Measurements from ENCODE around the gene APBB3. TPM values are rescaled to one million over a fixed set of nuclear protein-coding genes. Genes with fewer than 3 reads are reported as not detected.
A peak's percentile ranks its signal among the peaks of the same experiment; 100 is the strongest.

The APBB3 gene
- total RNA-seq, 1 donor from 2014 or later, result 16.7 TPM

- DNase-seq (ENCODE audit: extremely low spot score in 2 of 2), result no peak
- no peak for TF ChIP-seq CTCF (IDR thresholded peaks at IDR 0.05)
- TF ChIP-seq POLR2A (IDR thresholded peaks at IDR 0.05), result no peak
- TF ChIP-seq POLR2AphosphoS5 (IDR thresholded peaks at IDR 0.05; ENCODE audit: insufficient read depth in 1 of 2, low read depth in 1 of 2), result no peak
- Histone ChIP-seq H3K27ac (peak overlapping the region; percentile 94), H3K4me3 (peak overlapping the region; percentile 82 to 89), H3K27me3 (no peaks in the 10 kb centered on the region), H3K9me3 (no peaks in the 10 kb centered on the region), H3K4me1 (peaks cover 53% of the 10 kb centered on the region), H3K36me3 (peaks cover 0 to 26% of the 10 kb centered on the region in 2 donors)
- intact Hi-C loops (cut with DNase I), result loop anchor here (10.0 kb wide), 1 partner anchor 71 kb away; the partner anchor contains the start of genes CD14 and TMCO6
Measured at GRCh38 chr5:140563596-140563995, 802 bp downstream of the APBB3 start.

- H3K36me3 ChIP-seq, result peaks cover 0 to 17% of the 10 kb centered on the region in 2 donors
- H3K4me3 ChIP-seq, result no peak overlapping the region
- no peak for DNase-seq (ENCODE audit: extremely low spot score in 2 of 2)
- H3K4me1 ChIP-seq, result peaks cover 48% of the 10 kb centered on the region
- H3K27ac ChIP-seq, result no peak overlapping the region
- TF ChIP-seq POLR2A (IDR thresholded peaks at IDR 0.05) (no peak), CTCF (IDR thresholded peaks at IDR 0.05) (no peak), POLR2AphosphoS5 (IDR thresholded peaks at IDR 0.05; ENCODE audit: insufficient read depth in 1 of 2, low read depth in 1 of 2) (no peak)
- no peaks in the 10 kb centered on the region for H3K9me3 ChIP-seq
- no peaks in the 10 kb centered on the region for H3K27me3 ChIP-seq
- intact Hi-C loops (cut with DNase I), result loop anchor here (10.0 kb wide), 1 partner anchor 73 kb away; the partner anchor contains the start of genes CD14 and TMCO6
Measured at GRCh38 chr5:140561753-140562523, 2.5 kb downstream of the APBB3 start.

- DNase-seq (ENCODE audit: extremely low spot score in 2 of 2), result no peak
- no peak overlapping the region for H3K4me3 ChIP-seq
- TF ChIP-seq POLR2AphosphoS5 (IDR thresholded peaks at IDR 0.05; ENCODE audit: insufficient read depth in 1 of 2, low read depth in 1 of 2) (no peak), CTCF (IDR thresholded peaks at IDR 0.05) (no peak), POLR2A (IDR thresholded peaks at IDR 0.05) (no peak)
- H3K4me1 ChIP-seq, result peaks cover 45% of the 10 kb centered on the region
- no peaks in the 10 kb centered on the region for H3K27me3 ChIP-seq
- H3K27ac ChIP-seq, result no peak overlapping the region
- peaks cover 0 to 12% of the 10 kb centered on the region in 2 donors for H3K36me3 ChIP-seq
- intact Hi-C loops (cut with DNase I), result loop anchor here (10.0 kb wide), 1 partner anchor 75 kb away; the partner anchor contains the start of genes CD14 and TMCO6
- no peaks in the 10 kb centered on the region for H3K9me3 ChIP-seq
Measured at GRCh38 chr5:140560227-140560626, 4.2 kb downstream of the APBB3 start.

GRCh38 chr5:140558542-140558941 lies 5.9 kb downstream of the APBB3 start:
- Histone ChIP-seq H3K9me3 (no peaks in the 10 kb centered on the region), H3K4me3 (no peak overlapping the region), H3K27me3 (no peaks in the 10 kb centered on the region), H3K27ac (no peak overlapping the region), H3K4me1 (peaks cover 47% of the 10 kb centered on the region), H3K36me3 (peaks cover 0 to 12% of the 10 kb centered on the region in 2 donors)
- TF ChIP-seq POLR2A (IDR thresholded peaks at IDR 0.05) (no peak), POLR2AphosphoS5 (IDR thresholded peaks at IDR 0.05; ENCODE audit: insufficient read depth in 1 of 2, low read depth in 1 of 2) (no peak), CTCF (IDR thresholded peaks at IDR 0.05) (no peak)
- DNase-seq (ENCODE audit: extremely low spot score in 2 of 2), result no peak
- intact Hi-C loops (cut with DNase I), result no loop called here

GRCh38 chr5:140557965-140558364 lies 6.4 kb downstream of the APBB3 start:
- DNase-seq (ENCODE audit: extremely low spot score in 2 of 2), result no peak
- Histone ChIP-seq H3K4me1 (peaks cover 41% of the 10 kb centered on the region), H3K36me3 (peaks cover 0 to 12% of the 10 kb centered on the region in 2 donors), H3K27me3 (no peaks in the 10 kb centered on the region), H3K4me3 (no peak overlapping the region), H3K9me3 (no peaks in the 10 kb centered on the region), H3K27ac (peak overlapping the region; percentile 79)
- no peak for TF ChIP-seq POLR2AphosphoS5 (IDR thresholded peaks at IDR 0.05; ENCODE audit: insufficient read depth in 1 of 2, low read depth in 1 of 2)
- no peak for TF ChIP-seq CTCF (IDR thresholded peaks at IDR 0.05)
- TF ChIP-seq POLR2A (IDR thresholded peaks at IDR 0.05), result no peak
- intact Hi-C loops (cut with DNase I), result no loop called here

Data from vagina (tissue), 2 donors.